Muscle layer of colon (tissue), 2 donors: ENCODE measurements around the gene PAPSS1.

ENCODE experiments used
- H3K27ac ChIP-seq: one replicate; pipeline ENCODE4 v1.7.0; 2013; ENCODE audit warnings: low read depth, mild to moderate bottlenecking, low read length, moderate library complexity
- H3K27me3 ChIP-seq, 2 donors: one replicate each; pipeline ENCODE4 v1.7.0; 2013; ENCODE audit warnings: low read length in 2 of 2, mild to moderate bottlenecking in 2 of 2; ENCODE audit not compliant: insufficient read depth in 2 of 2, control insufficient read depth in 1 of 2
- H3K36me3 ChIP-seq: one replicate; pipeline ENCODE4 v1.7.0; 2013; ENCODE audit warnings: mild to moderate bottlenecking, low read length; ENCODE audit not compliant: insufficient read depth
- H3K4me1 ChIP-seq: one replicate; pipeline ENCODE4 v1.7.0; 2013; ENCODE audit warnings: mild to moderate bottlenecking, low read length; ENCODE audit not compliant: insufficient read depth
- H3K4me3 ChIP-seq, 2 donors: one replicate each; pipeline ENCODE4 v1.7.0; 2013; ENCODE audit warnings: low read length in 2 of 2, low read depth in 1 of 2, mild to moderate bottlenecking in 1 of 2, moderate library complexity in 1 of 2
- H3K9ac ChIP-seq: one replicate; pipeline ENCODE4 v1.7.0; 2013; ENCODE audit warnings: low read length
- H3K9me3 ChIP-seq: one replicate; pipeline ENCODE4 v1.7.0; 2013; ENCODE audit warnings: mild to moderate bottlenecking, low read length
- donor health status: abdominal sarcoma.
- donor health status: Adenocarcinoma of cecum.

The PAPSS1 gene

DNA sequence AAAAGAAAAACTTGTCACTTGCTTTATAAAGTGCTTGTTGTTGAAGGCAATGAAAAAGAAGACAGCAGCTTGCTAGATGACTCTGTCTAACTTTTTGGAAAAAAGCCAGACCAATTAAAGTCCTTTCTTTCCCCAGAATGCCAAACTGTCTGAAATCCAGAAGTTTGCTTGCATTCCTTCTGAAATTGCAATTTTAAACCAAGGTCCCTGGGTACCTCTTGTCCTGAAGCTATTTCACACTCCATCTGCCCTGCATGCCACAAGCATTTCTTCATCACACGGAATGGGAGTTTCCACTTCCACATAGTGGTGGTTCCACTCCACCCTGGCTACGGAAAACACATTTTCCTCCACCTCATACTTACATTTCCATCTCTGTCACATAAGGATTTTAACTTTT lies 101.0 kb downstream of the PAPSS1 start:
- Histone ChIP-seq H3K9me3 (peaks cover 4% of the 10 kb centered on the region), H3K27me3 (no peaks in the 10 kb centered on the region), H3K9ac (no peak overlapping the region), H3K27ac (no peak overlapping the region), H3K4me3 (no peak overlapping the region), H3K36me3 (no peaks in the 10 kb centered on the region), H3K4me1 (peaks cover 15% of the 10 kb centered on the region)

GRCh38 chr4:107618656-107619055 lies 101.4 kb downstream of the PAPSS1 start:
- no peak overlapping the region for H3K9ac ChIP-seq
- H3K9me3 ChIP-seq: peaks cover 4% of the 10 kb centered on the region
- H3K4me3 ChIP-seq: no peak overlapping the region
- H3K27ac ChIP-seq: no peak overlapping the region
- H3K27me3 ChIP-seq: no peaks in the 10 kb centered on the region
- no peaks in the 10 kb centered on the region for H3K36me3 ChIP-seq
- H3K4me1 ChIP-seq: peaks cover 15% of the 10 kb centered on the region

DNA sequence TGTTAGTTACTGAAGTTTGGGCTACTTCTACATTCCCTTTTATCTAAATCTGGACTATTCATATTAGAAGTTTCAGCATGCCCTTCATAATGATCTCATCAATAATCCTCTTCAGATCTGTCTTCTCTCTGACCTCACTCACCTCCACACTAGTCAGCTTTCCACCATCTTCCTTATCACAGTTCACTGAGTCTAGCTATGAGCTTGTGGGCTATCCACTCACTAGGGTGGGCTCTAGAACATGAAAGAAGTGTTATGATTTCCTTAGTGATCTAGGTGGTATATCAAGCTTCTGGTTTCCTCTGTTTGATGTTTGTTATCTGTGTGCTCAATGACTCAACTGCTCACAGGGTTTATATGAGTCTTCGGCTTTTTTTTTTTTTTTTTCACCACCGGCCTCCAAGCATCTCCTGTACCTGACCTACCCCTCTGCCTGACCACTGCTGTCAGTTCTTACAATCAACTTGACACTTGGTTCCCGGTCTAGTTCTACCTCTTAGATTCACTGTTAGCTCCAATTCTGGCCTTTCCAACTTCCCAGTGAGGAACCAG lies 103.1 kb downstream of the PAPSS1 start:
- H3K36me3 ChIP-seq: no peaks in the 10 kb centered on the region
- no peak overlapping the region for H3K27ac ChIP-seq
- H3K9me3 ChIP-seq: no peaks in the 10 kb centered on the region
- H3K27me3 ChIP-seq: no peaks in the 10 kb centered on the region
- H3K9ac ChIP-seq: no peak overlapping the region
- no peak overlapping the region for H3K4me3 ChIP-seq
- peaks cover 15% of the 10 kb centered on the region for H3K4me1 ChIP-seq

- Histone ChIP-seq H3K4me3 (no peak overlapping the region), H3K36me3 (no peaks in the 10 kb centered on the region), H3K27ac (no peak overlapping the region), H3K9ac (no peak overlapping the region), H3K9me3 (no peaks in the 10 kb centered on the region), H3K27me3 (no peaks in the 10 kb centered on the region), H3K4me1 (peaks cover 15% of the 10 kb centered on the region)
Observed at GRCh38 chr4:107615809-107616208, 104.2 kb downstream of the PAPSS1 start.

DNA sequence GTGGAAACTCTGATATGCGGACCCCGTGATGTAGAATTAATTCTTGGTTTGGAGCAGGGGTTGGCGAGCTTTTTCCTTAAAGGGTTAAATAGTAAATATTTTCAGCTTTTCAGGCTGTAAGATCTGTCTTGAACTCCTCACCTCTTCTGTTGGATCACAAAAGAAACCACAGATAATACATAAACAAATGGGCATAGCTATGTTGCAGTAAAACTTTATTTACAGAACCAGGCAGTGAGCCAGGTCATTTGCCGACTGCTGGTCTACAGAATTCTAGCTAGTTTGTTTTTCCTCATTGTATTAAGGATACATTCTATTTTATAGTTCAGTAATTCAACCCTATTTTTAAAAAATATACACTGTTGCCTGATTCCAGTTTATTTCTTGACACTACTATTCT lies 116.6 kb downstream of the PAPSS1 start:
- H3K9ac ChIP-seq: no peak overlapping the region
- no peaks in the 10 kb centered on the region for H3K36me3 ChIP-seq
- H3K27ac ChIP-seq: peak overlapping the region; percentile 70
- H3K27me3 ChIP-seq: no peaks in the 10 kb centered on the region
- H3K4me1 ChIP-seq: peaks cover 23% of the 10 kb centered on the region
- peak overlapping the region in 1 of 2 donors; percentile 47 for H3K4me3 ChIP-seq
- no peaks in the 10 kb centered on the region for H3K9me3 ChIP-seq

GRCh38 chr4:107600983-107601382 lies 119.1 kb downstream of the PAPSS1 start:
- Histone ChIP-seq H3K9me3 (no peaks in the 10 kb centered on the region), H3K9ac (no peak overlapping the region), H3K27me3 (no peaks in the 10 kb centered on the region), H3K4me1 (peaks cover 23% of the 10 kb centered on the region), H3K4me3 (no peak overlapping the region), H3K27ac (no peak overlapping the region), H3K36me3 (no peaks in the 10 kb centered on the region)

- peaks cover 23% of the 10 kb centered on the region for H3K4me1 ChIP-seq
- no peak overlapping the region for H3K27ac ChIP-seq
- H3K9ac ChIP-seq: no peak overlapping the region
- H3K9me3 ChIP-seq: no peaks in the 10 kb centered on the region
- no peaks in the 10 kb centered on the region for H3K27me3 ChIP-seq
- no peak overlapping the region for H3K4me3 ChIP-seq
- no peaks in the 10 kb centered on the region for H3K36me3 ChIP-seq
Observed at GRCh38 chr4:107600436-107600835, 119.6 kb downstream of the PAPSS1 start.

DNA sequence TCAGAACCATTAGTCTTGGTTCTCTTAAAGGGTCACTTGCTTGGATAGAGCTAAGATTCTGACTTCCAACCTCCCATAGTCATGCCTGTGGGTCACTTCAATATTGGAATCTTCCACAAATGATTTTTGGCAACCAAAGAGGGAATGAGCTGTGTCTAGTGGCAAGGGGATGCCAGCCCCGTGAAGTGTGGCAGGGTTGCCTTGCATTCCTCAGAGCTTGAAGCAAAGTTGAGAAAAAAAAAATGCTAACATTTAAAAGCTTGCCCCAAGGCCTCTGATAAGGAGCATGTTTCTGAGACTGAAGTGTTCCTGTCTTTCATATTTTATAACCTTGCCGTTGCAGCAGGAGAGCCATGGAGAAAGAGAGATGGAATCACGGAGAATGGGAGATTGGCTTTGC lies 120.2 kb downstream of the PAPSS1 start:
- Histone ChIP-seq H3K27me3 (no peaks in the 10 kb centered on the region), H3K9me3 (no peaks in the 10 kb centered on the region), H3K27ac (no peak overlapping the region), H3K36me3 (no peaks in the 10 kb centered on the region), H3K4me1 (peaks cover 23% of the 10 kb centered on the region), H3K4me3 (no peak overlapping the region), H3K9ac (no peak overlapping the region)

DNA sequence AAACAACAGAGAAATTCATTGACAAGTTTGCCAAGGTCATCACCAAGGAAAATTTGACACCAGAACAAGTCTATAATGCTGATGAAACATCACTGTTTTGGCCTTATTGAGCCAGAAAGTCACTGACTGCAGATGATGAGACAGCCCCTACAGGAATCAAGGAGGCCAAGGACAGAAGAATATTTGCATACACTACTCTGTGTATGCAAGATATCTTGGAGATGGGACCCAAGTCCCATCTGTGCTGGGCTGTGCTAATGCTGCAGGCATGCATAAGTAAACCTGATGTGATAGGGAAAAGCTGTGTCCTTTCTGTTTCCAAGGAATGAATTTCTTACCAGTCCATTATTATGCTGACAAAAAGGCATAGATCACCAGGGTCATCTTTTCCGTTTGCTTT lies 126.8 kb downstream of the PAPSS1 start:
- Histone ChIP-seq H3K9ac (no peak overlapping the region), H3K27ac (no peak overlapping the region), H3K9me3 (no peaks in the 10 kb centered on the region), H3K27me3 (no peaks in the 10 kb centered on the region), H3K36me3 (no peaks in the 10 kb centered on the region), H3K4me3 (no peak overlapping the region), H3K4me1 (no peaks in the 10 kb centered on the region)

DNA sequence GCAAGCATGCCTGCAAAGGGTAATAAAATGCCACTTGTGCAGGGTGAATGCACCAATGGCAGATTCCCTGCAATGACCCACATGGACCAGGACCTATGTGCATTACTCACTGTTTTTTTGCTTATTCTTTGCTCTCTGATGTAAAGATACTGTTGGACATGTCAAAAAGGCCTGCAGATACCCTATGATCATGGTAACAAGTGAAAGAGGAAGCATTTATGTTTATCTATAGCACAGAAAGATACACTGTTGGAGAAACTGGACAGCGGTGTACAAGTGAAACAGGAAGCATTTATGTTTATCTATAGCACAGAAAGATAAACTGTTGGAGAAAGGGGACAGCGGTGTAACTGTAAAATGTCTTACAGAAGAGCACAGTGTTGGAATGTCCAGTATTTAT lies 127.5 kb downstream of the PAPSS1 start:
- H3K4me3 ChIP-seq: no peak overlapping the region
- no peaks in the 10 kb centered on the region for H3K36me3 ChIP-seq
- H3K9me3 ChIP-seq: no peaks in the 10 kb centered on the region
- H3K27me3 ChIP-seq: no peaks in the 10 kb centered on the region
- no peak overlapping the region for H3K9ac ChIP-seq
- no peaks in the 10 kb centered on the region for H3K4me1 ChIP-seq
- H3K27ac ChIP-seq: no peak overlapping the region

DNA sequence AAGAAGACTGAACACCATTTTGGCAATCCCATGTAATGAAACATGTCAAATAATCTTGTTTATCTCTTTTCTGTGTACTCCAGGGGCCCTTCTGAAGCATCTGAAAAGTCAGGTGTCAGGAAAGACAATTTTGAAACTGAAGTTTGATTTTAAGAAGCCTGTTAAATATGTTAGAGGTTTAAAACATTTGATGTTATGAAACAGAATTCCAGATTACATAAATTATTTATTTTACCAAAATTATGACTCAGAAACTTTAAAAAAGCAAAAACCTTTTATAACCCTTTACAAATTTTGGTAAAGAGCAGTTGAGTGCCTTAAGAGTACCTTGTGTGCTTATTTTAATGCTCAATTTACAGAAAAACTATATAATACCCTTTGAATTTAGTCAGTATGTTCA lies 130.8 kb downstream of the PAPSS1 start:
- Histone ChIP-seq H3K36me3 (no peaks in the 10 kb centered on the region), H3K9me3 (no peaks in the 10 kb centered on the region), H3K27me3 (no peaks in the 10 kb centered on the region), H3K9ac (no peak overlapping the region), H3K27ac (no peak overlapping the region), H3K4me3 (no peak overlapping the region), H3K4me1 (no peaks in the 10 kb centered on the region)

DNA sequence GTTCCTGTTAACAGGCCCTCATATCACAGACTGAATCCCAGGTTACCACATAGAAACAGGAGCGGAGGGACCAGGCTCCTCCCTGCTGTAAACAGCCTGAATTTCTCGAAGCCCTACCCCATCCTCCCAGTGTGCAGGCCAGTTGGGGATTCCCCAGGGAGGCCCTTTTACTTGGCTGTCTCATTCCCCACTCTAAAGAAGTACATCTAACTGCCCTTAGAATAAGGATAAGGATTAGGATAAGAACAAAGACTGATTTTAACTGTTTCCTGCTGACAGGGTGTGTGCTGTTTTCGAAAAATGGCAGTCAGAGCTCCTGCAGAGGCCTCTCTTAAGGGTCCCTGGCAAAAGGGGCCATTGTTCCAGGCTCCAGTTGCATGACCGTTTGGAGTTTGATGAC lies 133.7 kb downstream of the PAPSS1 start:
- Histone ChIP-seq H3K4me3 (no peak overlapping the region), H3K4me1 (no peaks in the 10 kb centered on the region), H3K9me3 (no peaks in the 10 kb centered on the region)

More for the DNA sequence above, 133.7 kb downstream of the PAPSS1 start:
- no peak overlapping the region for H3K27ac ChIP-seq
- H3K36me3 ChIP-seq: no peaks in the 10 kb centered on the region
- no peak overlapping the region for H3K9ac ChIP-seq
- H3K27me3 ChIP-seq: no peaks in the 10 kb centered on the region
